ENCODE results near the gene CRAMP1. TPM values are rescaled to one million over a fixed set of nuclear protein-coding genes. Genes with fewer than 3 reads are reported as not detected.

The CRAMP1 gene
- total and polyA plus RNA-seq, 2 of the 8 experiments (the other 6 are each of a cell fraction or from before 2014, with no cell fraction given) = 19.2 to 23.2 TPM

GRCh38 chr16:1674751-1675664 is 62.8 kb downstream of the CRAMP1 start:
- WGBS, 2 experiments (ENCODE audit: extremely low coverage in 1 of 2, insufficient coverage in 1 of 2, insufficient read length in 1 of 2, insufficient replicate concordance in 2 of 2, low coverage in 1 of 2, low lambda C conversion rate in 2 of 2, missing lambda C conversion rate in 1 of 2) = 89% methylated on average over 18 of the region's 19 CpGs; no CpG with 5 or more reads in 1 of the 2 experiments
- H3K9ac ChIP-seq (replicated peaks in 1 of 4; ENCODE audit: extremely low read depth in 1 of 4, low read depth in 3 of 4, low read length in 3 of 4) = no peak overlapping the region; a peak in 1 of 7 replicates
- H3K23ac ChIP-seq (ENCODE audit: insufficient read length) = no peak overlapping the region
- H3K4ac ChIP-seq (replicated peaks; ENCODE audit: insufficient read length, low read depth, low read length) = no peak overlapping the region
- H3K27me3 ChIP-seq (replicated peaks in 1 of 4; ENCODE audit: control insufficient read depth in 3 of 4, extremely low read depth in 1 of 4, insufficient read depth in 3 of 4, low read length in 3 of 4) = no peaks in the 10 kb centered on the region
- H2AFZ ChIP-seq (ENCODE audit: low read length) = no peak overlapping the region
- no peak for DNase-seq (ENCODE audit: low read depth in 1 of 2, low spot score in 2 of 2)
- H4K8ac ChIP-seq (ENCODE audit: extremely low read depth, insufficient read depth, low read length) = no peak overlapping the region
- H3K4me3 ChIP-seq (ENCODE audit: extremely low read depth in 1 of 4, insufficient read depth in 2 of 4, low read depth in 3 of 4, low read length in 4 of 4) = no peak overlapping the region
- no peak overlapping the region for H2BK5ac ChIP-seq (ENCODE audit: low read depth, low read length)
- TF ChIP-seq YY1 (IDR thresholded peaks at IDR 0.05; ENCODE audit: low read depth, low read length) = no peak
- no peak for TF ChIP-seq KDM5A (IDR thresholded peaks at IDR 0.05; ENCODE audit: low read length)
- FAIRE-seq = no peak
- no peak overlapping the region for H3K14ac ChIP-seq (ENCODE audit: insufficient read length)
- peaks cover 0 to 4% (median 0%) of the 10 kb centered on the region in 4 experiments; a peak in 2 of 7 replicates for H3K4me1 ChIP-seq (replicated peaks in 1 of 4; ENCODE audit: control insufficient read depth in 3 of 4, insufficient read depth in 4 of 4, low read length in 3 of 4)
- H3K9me3 ChIP-seq (ENCODE audit: insufficient read depth in 2 of 2, low read depth in 1 of 2, low read length in 1 of 2) = no peaks in the 10 kb centered on the region
- ChIA-PET POLR2A (ENCODE audit: partially characterized antibody) (interaction anchor here (0.8 to 1.2 kb wide), 4 partner anchors 10 to 289 kb away, joined by 3 read pairs; no protein-coding TSS in a partner anchor), CTCF (ENCODE audit: partially characterized antibody) (interaction anchor here (0.8 to 1.8 kb wide), 4 partner anchors 22 to 106 kb away, joined by 3 to 6 read pairs (median 4); partner anchors contain the start of gene MAPK8IP3)
- H4K5ac ChIP-seq (ENCODE audit: insufficient read length, low read depth, low read length) = no peak overlapping the region
- H4K20me1 ChIP-seq (replicated peaks in 1 of 2; ENCODE audit: control insufficient read depth in 1 of 2, insufficient read depth in 2 of 2, low read length in 2 of 2) = peaks cover 1 to 10% of the 10 kb centered on the region in 2 experiments
- peaks cover 6% of the 10 kb centered on the region for H3K23me2 ChIP-seq (ENCODE audit: low read depth, low read length)
- peaks cover 4% of the 10 kb centered on the region for H3K79me1 ChIP-seq (ENCODE audit: low read depth, low read length)
- H3K18ac ChIP-seq (ENCODE audit: extremely low read depth, low read length) = no peak overlapping the region
- peaks cover 16 to 17% of the 10 kb centered on the region in 2 experiments for H3K79me2 ChIP-seq (ENCODE audit: control insufficient read depth in 1 of 2, insufficient read depth in 2 of 2, low read length in 2 of 2)
- H4K91ac ChIP-seq (replicated peaks; ENCODE audit: insufficient read length, low read length) = no peak overlapping the region
- no peak overlapping the region for H2BK12ac ChIP-seq (ENCODE audit: low read depth, low read length)
- H3K27ac ChIP-seq (ENCODE audit: low read depth, low read length) = no peak overlapping the region; the same call in 1 of the 2 replicates
- no peak overlapping the region for H2AK5ac ChIP-seq (ENCODE audit: low read depth, low read length)
- no peak overlapping the region for H3K4me2 ChIP-seq (ENCODE audit: insufficient read depth in 1 of 2, low read depth in 2 of 2, low read length in 2 of 2)
- no peak overlapping the region for H2BK120ac ChIP-seq (replicated peaks; ENCODE audit: low read depth, low read length)
- no peak overlapping the region for H2BK15ac ChIP-seq (ENCODE audit: low read length)
- H2BK20ac ChIP-seq (ENCODE audit: low read length) = no peak overlapping the region
- H3K56ac ChIP-seq (replicated peaks; ENCODE audit: insufficient read length, low read depth, low read length) = no peak overlapping the region
- peaks cover 17 to 47% (median 31%) of the 10 kb centered on the region in 4 experiments; a peak in 7 of 8 replicates for H3K36me3 ChIP-seq (ENCODE audit: control insufficient read depth in 2 of 4, insufficient read depth in 4 of 4, low read length in 3 of 4)
